PC-3 (cell line): ENCODE data around the gene NKX6-2.

Experiments used
- CTCF ChIP-seq: fragments of 300-600 bp; sonication (generic); conservative IDR thresholded peaks from 2 replicates; pipeline ENCODE4 v1.5.1; 2017; ENCODE audit warnings: antibody characterized with exemption, low read depth, mild to moderate bottlenecking, low read length
- EZH2 ChIP-seq: fragments of 300-600 bp; sonication (generic); IDR thresholded peaks from one replicate; pipeline ENCODE4 v1.6.1; 2017; ENCODE audit warnings: antibody characterized with exemption, mild to moderate bottlenecking, low read length; ENCODE audit not compliant: unreplicated experiment
- EZH2phosphoT487 ChIP-seq: fragments of 300-600 bp; sonication (generic); IDR thresholded peaks from 2 replicates; pipeline ENCODE4 v1.6.1; 2018; ENCODE audit warnings: mild to moderate bottlenecking, antibody characterized with exemption, low read length, borderline replicate concordance

- TF ChIP-seq CTCF (no peak), EZH2 (no peak), EZH2phosphoT487 (no peak)
Observed at GRCh38 chr10:132828681-132829080, 42.7 kb upstream of the NKX6-2 start.
